ENCODE results near the gene RAMP1.

The RAMP1 gene

DNA sequence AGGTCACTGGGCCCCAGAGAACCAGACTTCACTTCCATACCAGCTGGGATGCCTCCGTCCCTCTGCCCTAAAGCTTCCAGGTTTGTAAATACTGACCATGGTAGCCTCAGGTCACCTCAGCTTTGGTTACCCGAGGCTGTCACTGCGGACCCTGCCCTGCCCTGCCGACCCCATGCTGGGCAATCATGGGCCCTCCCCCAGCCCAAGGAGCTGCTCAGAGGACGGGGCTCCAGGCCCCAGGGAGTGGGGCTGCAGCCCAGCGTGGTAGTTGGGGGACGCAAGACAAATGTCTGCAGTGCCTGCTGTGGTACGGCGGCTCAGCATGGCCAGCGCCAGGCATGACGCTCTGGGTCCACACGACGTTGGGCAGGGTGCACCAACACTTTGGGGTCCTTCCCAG, 25.3 kb downstream of the RAMP1 start:
- Histone ChIP-seq H2AFZ (ENCODE audit: low read depth, low read length, severe bottlenecking) (no peak overlapping the region), H3K9ac (ENCODE audit: low read length) (no peak overlapping the region), H3K9me2 (replicated peaks; ENCODE audit: insufficient read depth, low read length) (no peaks in the 10 kb centered on the region), H3K27ac (ENCODE audit: low read depth, low read length) (no peak overlapping the region), H3K4me2 (ENCODE audit: low read depth, low read length, poor library complexity, severe bottlenecking) (no peak overlapping the region), H3K9me3 (ENCODE audit: insufficient read depth, low read length) (no peaks in the 10 kb centered on the region), H3K27me3 (ENCODE audit: low read length) (no peaks in the 10 kb centered on the region), H3K4me3 (ENCODE audit: insufficient read depth, low read length, poor library complexity, severe bottlenecking) (no peak overlapping the region), H3K79me2 (ENCODE audit: insufficient read depth, low read length) (no peaks in the 10 kb centered on the region), H4K20me1 (ENCODE audit: low read depth, low read length) (no peaks in the 10 kb centered on the region), H3K36me3 (ENCODE audit: low read length) (no peaks in the 10 kb centered on the region), H3F3A (ENCODE audit: insufficient read depth) (no peaks in the 10 kb centered on the region)
- TF ChIP-seq, protein P1, sequence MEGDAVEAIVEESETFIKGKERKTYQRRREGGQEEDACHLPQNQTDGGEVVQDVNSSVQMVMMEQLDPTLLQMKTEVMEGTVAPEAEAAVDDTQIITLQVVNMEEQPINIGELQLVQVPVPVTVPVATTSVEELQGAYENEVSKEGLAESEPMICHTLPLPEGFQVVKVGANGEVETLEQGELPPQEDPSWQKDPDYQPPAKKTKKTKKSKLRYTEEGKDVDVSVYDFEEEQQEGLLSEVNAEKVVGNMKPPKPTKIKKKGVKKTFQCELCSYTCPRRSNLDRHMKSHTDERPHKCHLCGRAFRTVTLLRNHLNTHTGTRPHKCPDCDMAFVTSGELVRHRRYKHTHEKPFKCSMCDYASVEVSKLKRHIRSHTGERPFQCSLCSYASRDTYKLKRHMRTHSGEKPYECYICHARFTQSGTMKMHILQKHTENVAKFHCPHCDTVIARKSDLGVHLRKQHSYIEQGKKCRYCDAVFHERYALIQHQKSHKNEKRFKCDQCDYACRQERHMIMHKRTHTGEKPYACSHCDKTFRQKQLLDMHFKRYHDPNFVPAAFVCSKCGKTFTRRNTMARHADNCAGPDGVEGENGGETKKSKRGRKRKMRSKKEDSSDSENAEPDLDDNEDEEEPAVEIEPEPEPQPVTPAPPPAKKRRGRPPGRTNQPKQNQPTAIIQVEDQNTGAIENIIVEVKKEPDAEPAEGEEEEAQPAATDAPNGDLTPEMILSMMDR (IDR thresholded peaks at IDR 0.05; ENCODE audit: insufficient read depth, low read length, poor library complexity, severe bottlenecking): no peak
- TF ChIP-seq EZH2phosphoT487 (conservative IDR thresholded peaks at IDR 0.05; ENCODE audit: low read length): no peak

DNA sequence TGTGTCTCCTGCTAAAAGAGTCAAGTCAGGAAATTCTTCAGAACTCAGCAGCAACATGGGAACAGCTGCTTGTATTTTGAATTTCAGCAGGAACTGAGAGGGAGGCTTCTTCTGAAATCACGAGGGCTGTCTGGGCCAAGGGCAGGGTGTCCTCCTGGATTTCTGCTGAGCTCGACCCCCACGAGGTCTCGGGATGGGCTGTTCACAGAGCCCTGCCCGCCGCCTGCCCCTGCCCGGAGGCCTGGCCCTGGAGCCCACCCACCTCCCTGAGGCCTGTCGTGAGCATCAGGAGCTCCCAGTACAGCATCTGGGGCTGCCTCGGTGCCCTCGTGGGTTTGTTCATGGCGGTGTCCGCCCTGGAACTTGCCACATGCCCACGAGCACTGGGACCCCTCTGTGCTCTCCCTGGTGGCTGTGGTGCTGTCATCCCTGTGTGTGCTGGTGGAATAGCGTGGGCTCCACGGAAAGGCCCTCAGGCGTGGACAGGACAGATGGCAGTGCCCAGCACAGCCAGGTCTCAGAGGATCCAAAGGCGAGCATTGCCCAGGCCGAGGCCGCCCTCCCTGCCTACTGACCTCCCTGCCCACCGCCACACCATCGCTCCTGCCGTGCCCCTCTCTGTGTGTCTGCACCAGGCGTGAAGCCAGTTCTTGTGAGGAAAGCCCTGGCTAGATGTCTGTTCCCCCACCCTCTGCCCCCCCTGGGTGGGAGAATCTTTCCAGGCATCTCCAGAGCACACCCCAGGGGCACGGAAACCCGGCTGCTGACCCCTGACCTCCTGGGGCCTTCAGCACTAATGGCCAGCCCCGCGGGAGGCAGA, 25.9 kb downstream of the RAMP1 start:
- Histone ChIP-seq H3K9me3 (ENCODE audit: insufficient read depth, low read length) (no peaks in the 10 kb centered on the region), H3K36me3 (ENCODE audit: low read length) (no peaks in the 10 kb centered on the region), H2AFZ (ENCODE audit: low read depth, low read length, severe bottlenecking) (no peak overlapping the region), H4K20me1 (ENCODE audit: low read depth, low read length) (no peaks in the 10 kb centered on the region), H3K9ac (ENCODE audit: low read length) (no peak overlapping the region), H3K27me3 (ENCODE audit: low read length) (no peaks in the 10 kb centered on the region), H3F3A (ENCODE audit: insufficient read depth) (no peaks in the 10 kb centered on the region), H3K4me3 (ENCODE audit: insufficient read depth, low read length, poor library complexity, severe bottlenecking) (no peak overlapping the region), H3K79me2 (ENCODE audit: insufficient read depth, low read length) (no peaks in the 10 kb centered on the region), H3K4me2 (ENCODE audit: low read depth, low read length, poor library complexity, severe bottlenecking) (no peak overlapping the region), H3K9me2 (replicated peaks; ENCODE audit: insufficient read depth, low read length) (no peaks in the 10 kb centered on the region), H3K27ac (ENCODE audit: low read depth, low read length) (no peak overlapping the region)
- TF ChIP-seq EZH2phosphoT487 (conservative IDR thresholded peaks at IDR 0.05; ENCODE audit: low read length): no peak
- TF ChIP-seq, protein P1 (IDR thresholded peaks at IDR 0.05; ENCODE audit: insufficient read depth, low read length, poor library complexity, severe bottlenecking): no peak

DNA sequence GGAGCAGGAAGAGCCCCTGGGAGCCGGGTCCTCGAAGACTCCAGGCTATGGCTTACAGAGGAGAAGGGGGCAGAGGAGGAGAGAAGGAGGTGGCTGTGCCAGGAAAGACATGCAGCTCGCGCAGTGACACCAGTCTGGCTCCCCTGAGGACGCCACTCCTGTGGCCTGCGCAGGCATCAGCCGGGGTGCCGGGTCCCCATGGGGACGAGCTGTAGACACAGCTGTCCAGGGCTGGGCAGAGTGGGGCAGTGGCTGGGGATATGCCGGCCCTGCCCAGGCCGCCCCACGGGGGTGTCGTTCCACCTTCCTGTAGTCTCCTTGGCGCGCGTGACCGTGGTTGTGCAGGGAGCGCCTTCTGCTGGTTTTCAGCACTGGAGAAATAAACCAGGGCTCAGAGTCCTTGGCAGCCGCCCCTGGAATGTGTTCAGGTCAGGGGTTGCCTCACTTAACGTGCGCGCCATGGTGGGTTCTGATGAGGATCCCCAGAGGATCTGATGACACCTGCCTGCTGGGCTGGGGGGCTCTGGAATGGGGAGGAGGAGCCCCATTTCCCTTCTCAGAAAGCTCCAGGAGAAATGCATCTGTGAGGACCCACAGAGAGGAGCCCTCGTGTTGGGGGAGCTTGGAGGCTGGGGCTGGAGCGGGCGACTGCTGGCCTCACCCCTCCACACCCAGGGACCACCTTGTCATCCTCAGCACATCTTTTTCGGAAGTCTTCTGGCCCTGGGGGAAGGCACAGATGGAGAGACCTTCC, 26.7 kb downstream of the RAMP1 start:
- no peak overlapping the region for H3K4me3 ChIP-seq (ENCODE audit: insufficient read depth, low read length, poor library complexity, severe bottlenecking)

More for the DNA sequence above, 26.7 kb downstream of the RAMP1 start:
- H3K4me2 ChIP-seq (ENCODE audit: low read depth, low read length, poor library complexity, severe bottlenecking): no peak overlapping the region
- no peaks in the 10 kb centered on the region for H3K36me3 ChIP-seq (ENCODE audit: low read length)
- H3K9ac ChIP-seq (ENCODE audit: low read length): no peak overlapping the region
- TF ChIP-seq, protein P1 (IDR thresholded peaks at IDR 0.05; ENCODE audit: insufficient read depth, low read length, poor library complexity, severe bottlenecking): no peak
- TF ChIP-seq EZH2phosphoT487 (conservative IDR thresholded peaks at IDR 0.05; ENCODE audit: low read length): no peak
- H3K79me2 ChIP-seq (ENCODE audit: insufficient read depth, low read length): no peaks in the 10 kb centered on the region
- no peak overlapping the region for H2AFZ ChIP-seq (ENCODE audit: low read depth, low read length, severe bottlenecking)
- H3K27me3 ChIP-seq (ENCODE audit: low read length): no peaks in the 10 kb centered on the region
- H3K9me3 ChIP-seq (ENCODE audit: insufficient read depth, low read length): no peaks in the 10 kb centered on the region
- H3K9me2 ChIP-seq (replicated peaks; ENCODE audit: insufficient read depth, low read length): no peaks in the 10 kb centered on the region
- H4K20me1 ChIP-seq (ENCODE audit: low read depth, low read length): no peaks in the 10 kb centered on the region
- no peak overlapping the region for H3K27ac ChIP-seq (ENCODE audit: low read depth, low read length)
- H3F3A ChIP-seq (ENCODE audit: insufficient read depth): no peaks in the 10 kb centered on the region

Data from SU-DHL-6 (cell line).